22Rv1 (cell line): ENCODE results near the gene PER1.

Source experiments
- CTCF ChIP-seq: fragments of 450-650 bp; IDR thresholded peaks from 2 replicates; pipeline ENCODE4 v1.5.1; 2017; ENCODE audit warnings: mild to moderate bottlenecking
- ZFX ChIP-seq: fragments of 450-650 bp; IDR thresholded peaks from 2 replicates; pipeline ENCODE4 v1.6.1; 2017; ENCODE audit warnings: antibody characterized with exemption, borderline replicate concordance

- no peak for TF ChIP-seq CTCF
- no peak for TF ChIP-seq ZFX
Measured at GRCh38 chr17:8147805-8148404, 4.3 kb downstream of the PER1 start.
